ENCODE results near the gene CTNNAL1. TPM values are rescaled to one million over a fixed set of nuclear protein-coding genes. Genes with fewer than 3 reads are reported as not detected.
"Not testable (repeated sequence)": the region's sequence is repeated elsewhere in the genome, so short reads cannot be mapped to it uniquely, and the experiment has no call there.

Gene CTNNAL1
- total and polyA plus RNA-seq, 2 donors (not counting 1 experiment from before 2014, with no cell fraction given) = 0.04 to 1.5 TPM

DNA sequence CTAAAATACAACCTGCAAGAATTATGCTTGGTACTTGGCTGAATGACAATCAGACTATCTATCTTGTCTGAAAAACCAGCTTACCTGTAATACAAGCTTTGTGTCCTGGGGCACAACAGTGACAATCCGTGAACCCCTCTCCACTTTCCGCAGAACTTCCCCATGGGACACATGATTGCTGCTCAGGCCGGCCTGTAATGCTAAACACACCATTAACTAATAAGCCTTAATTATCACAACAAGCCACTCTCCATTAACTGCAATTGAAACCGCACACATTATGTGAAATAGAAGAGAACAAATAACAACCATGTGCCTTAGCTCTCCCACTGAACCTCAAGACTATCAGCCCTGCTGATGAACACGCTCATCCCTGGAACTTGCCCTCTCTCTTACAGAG lies 113.1 kb downstream of the CTNNAL1 start:
- H3K4me2 ChIP-seq (replicated peaks; ENCODE audit: low read depth, low read length, poor library complexity, severe bottlenecking) = no peak overlapping the region
- ChIA-PET CTCF (no interaction called here), POLR2A (no interaction called here)
- Mint-ChIP-seq H3K27ac (no peak overlapping the region), H3K4me1 (no peaks in the 10 kb centered on the region), H3K27me3 (no peaks in the 10 kb centered on the region), H3K4me3 (no peak overlapping the region), H3K9me3 (ENCODE audit: insufficient read depth) (no peaks in the 10 kb centered on the region)
- ATAC-seq (ENCODE audit: low read depth) (no peak), DNase-seq (no peak)
- no peak overlapping the region for H3K9ac ChIP-seq (ENCODE audit: low read length)
- peaks cover 8 to 79% of the 10 kb centered on the region in 2 experiments for H3K36me3 ChIP-seq (replicated peaks in 1 of 2; ENCODE audit: control extremely low read depth in 1 of 2, control insufficient read depth in 1 of 2, extremely low read depth in 1 of 2, insufficient read depth in 2 of 2, low read length in 1 of 2)
- WGBS (ENCODE audit: insufficient coverage) = 67% methylated on average over 3 of the region's 5 CpGs
- no peak for TF ChIP-seq EZH2 (IDR thresholded peaks at IDR 0.05; ENCODE audit: borderline replicate concordance, insufficient read depth, low read depth, low read length, poor library complexity, severe bottlenecking)
- TF ChIP-seq, protein P1, sequence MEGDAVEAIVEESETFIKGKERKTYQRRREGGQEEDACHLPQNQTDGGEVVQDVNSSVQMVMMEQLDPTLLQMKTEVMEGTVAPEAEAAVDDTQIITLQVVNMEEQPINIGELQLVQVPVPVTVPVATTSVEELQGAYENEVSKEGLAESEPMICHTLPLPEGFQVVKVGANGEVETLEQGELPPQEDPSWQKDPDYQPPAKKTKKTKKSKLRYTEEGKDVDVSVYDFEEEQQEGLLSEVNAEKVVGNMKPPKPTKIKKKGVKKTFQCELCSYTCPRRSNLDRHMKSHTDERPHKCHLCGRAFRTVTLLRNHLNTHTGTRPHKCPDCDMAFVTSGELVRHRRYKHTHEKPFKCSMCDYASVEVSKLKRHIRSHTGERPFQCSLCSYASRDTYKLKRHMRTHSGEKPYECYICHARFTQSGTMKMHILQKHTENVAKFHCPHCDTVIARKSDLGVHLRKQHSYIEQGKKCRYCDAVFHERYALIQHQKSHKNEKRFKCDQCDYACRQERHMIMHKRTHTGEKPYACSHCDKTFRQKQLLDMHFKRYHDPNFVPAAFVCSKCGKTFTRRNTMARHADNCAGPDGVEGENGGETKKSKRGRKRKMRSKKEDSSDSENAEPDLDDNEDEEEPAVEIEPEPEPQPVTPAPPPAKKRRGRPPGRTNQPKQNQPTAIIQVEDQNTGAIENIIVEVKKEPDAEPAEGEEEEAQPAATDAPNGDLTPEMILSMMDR (IDR thresholded peaks at IDR 0.05) = no peak
- no peaks in the 10 kb centered on the region for H3K9me3 ChIP-seq (ENCODE audit: control extremely low read depth in 1 of 3, control insufficient read depth in 2 of 3, insufficient read depth in 1 of 3, low read length in 2 of 3)
- H3K4me3 ChIP-seq (ENCODE audit: control extremely low read depth in 1 of 5, extremely low read depth in 1 of 5, insufficient read depth in 1 of 5, low read depth in 2 of 5, low read length in 4 of 5) = no peak overlapping the region
- no peaks in the 10 kb centered on the region for H3K4me1 ChIP-seq (ENCODE audit: control insufficient read depth in 2 of 2, insufficient read depth in 2 of 2, low read length in 2 of 2)
- no peaks in the 10 kb centered on the region for H3K79me2 ChIP-seq (ENCODE audit: control insufficient read depth, insufficient read depth, low read length)
- no peaks in the 10 kb centered on the region for H4K20me1 ChIP-seq (ENCODE audit: control insufficient read depth, insufficient read depth, low read length, poor library complexity, severe bottlenecking)
- H2AFZ ChIP-seq (ENCODE audit: insufficient read depth, low read depth, low read length, poor library complexity, severe bottlenecking) = no peak overlapping the region
- intact Hi-C loops (cut with micrococcal nuclease) = no loop called here
- no peaks in the 10 kb centered on the region for H3K27me3 ChIP-seq (replicated peaks in 1 of 4; ENCODE audit: control extremely low read depth in 1 of 4, control insufficient read depth in 3 of 4, insufficient read depth in 4 of 4, low read length in 3 of 4)
- no peak overlapping the region for H3K27ac ChIP-seq (ENCODE audit: low read length in 2 of 2)

DNA sequence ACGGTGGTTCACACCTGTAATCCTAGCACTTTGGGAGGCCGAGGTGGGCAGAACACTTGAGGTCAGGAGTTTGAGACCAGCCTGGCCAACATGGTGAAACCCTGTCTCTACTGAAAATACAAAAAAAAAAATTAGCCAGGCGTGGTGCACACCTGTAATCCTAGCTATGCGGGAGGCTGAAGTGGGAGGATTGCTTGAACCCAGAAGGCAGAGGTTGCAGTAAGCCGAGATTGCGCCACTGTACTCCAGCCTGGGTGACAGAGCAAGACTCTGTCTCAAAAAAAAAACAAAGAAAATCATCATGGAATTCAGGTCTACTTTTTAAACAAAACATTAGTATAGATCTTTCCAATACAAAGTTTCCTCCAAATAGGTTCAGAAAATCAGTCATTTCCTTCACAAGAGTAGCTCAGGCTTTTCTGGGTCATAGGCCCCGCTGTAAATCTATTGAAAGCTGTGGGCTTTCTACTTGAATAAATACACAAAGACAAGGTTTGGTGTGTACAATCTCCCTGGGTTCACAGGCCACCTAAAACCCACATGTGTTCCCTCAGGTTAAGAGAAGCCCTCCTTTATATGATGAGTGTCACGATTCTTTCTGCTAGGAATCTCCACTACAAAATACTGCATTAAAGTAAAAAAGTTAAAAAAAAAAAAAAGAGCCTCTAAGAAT lies 114.1 kb downstream of the CTNNAL1 start:
- H3K9me3 Mint-ChIP-seq (ENCODE audit: insufficient read depth); H4K20me1 ChIP-seq (ENCODE audit: control insufficient read depth, insufficient read depth, low read length, poor library complexity, severe bottlenecking); H3K4me3 Mint-ChIP-seq; H3K27ac ChIP-seq (ENCODE audit: low read length in 2 of 2); H3K4me1 Mint-ChIP-seq; H3K27ac Mint-ChIP-seq; CTCF ChIA-PET; DNase-seq; ATAC-seq (ENCODE audit: low read depth); H3K79me2 ChIP-seq (ENCODE audit: control insufficient read depth, insufficient read depth, low read length); H3K9ac ChIP-seq (ENCODE audit: low read length); H3K27me3 Mint-ChIP-seq; H3K4me3 ChIP-seq (ENCODE audit: control extremely low read depth in 1 of 5, extremely low read depth in 1 of 5, insufficient read depth in 1 of 5, low read depth in 2 of 5, low read length in 4 of 5); H3K4me1 ChIP-seq (ENCODE audit: control insufficient read depth in 2 of 2, insufficient read depth in 2 of 2, low read length in 2 of 2); H2AFZ ChIP-seq (ENCODE audit: insufficient read depth, low read depth, low read length, poor library complexity, severe bottlenecking); H3K9me3 ChIP-seq (ENCODE audit: control extremely low read depth in 1 of 3, control insufficient read depth in 2 of 3, insufficient read depth in 1 of 3, low read length in 2 of 3); intact Hi-C loops (cut with micrococcal nuclease); H3K4me2 ChIP-seq (replicated peaks; ENCODE audit: low read depth, low read length, poor library complexity, severe bottlenecking); H3K27me3 ChIP-seq (replicated peaks in 1 of 4; ENCODE audit: control extremely low read depth in 1 of 4, control insufficient read depth in 3 of 4, insufficient read depth in 4 of 4, low read length in 3 of 4); POLR2A ChIA-PET: not testable (repeated sequence)
- H3K36me3 ChIP-seq (replicated peaks in 1 of 2; ENCODE audit: control extremely low read depth in 1 of 2, control insufficient read depth in 1 of 2, extremely low read depth in 1 of 2, insufficient read depth in 2 of 2, low read length in 1 of 2) = peaks cover 8 to 80% of the 10 kb centered on the region in 2 experiments
- WGBS (ENCODE audit: insufficient coverage) = 100% methylated on average over 3 of the region's 8 CpGs
